Calu3 (cell line): Measurements from ENCODE around the gene DSEL. TPM values are rescaled to one million over a fixed set of nuclear protein-coding genes. Genes with fewer than 3 reads are reported as not detected.

Source experiments
- BruUV-seq: library from RNA; stranded (reverse); fragments of 400-500 nt; replicated peaks from 2 replicates; lab custom pipeline; 2021; lab: Mats Ljungman, UMichigan
- CTCF ChIA-PET: fragments of 300-600 bp; sonication (Branson Sonifier 250); formaldehyde crosslinking; loops from one replicate; lab custom pipeline; 2022; ENCODE audit warnings: antibody characterized with exemption; lab: Charles Lee
- DNase-seq: peaks from one replicate; pipeline ENCODE4 v3.0.0; 2022
- H3K27ac Mint-ChIP-seq: one replicate; pipeline ENCODE4 v1.8.0; 2022; ENCODE audit warnings: mixed read lengths; ENCODE audit not compliant: unreplicated experiment
- H3K27me3 Mint-ChIP-seq: one replicate; pipeline ENCODE4 v1.8.0; 2022; ENCODE audit warnings: mixed read lengths; ENCODE audit not compliant: unreplicated experiment
- H3K36me3 Mint-ChIP-seq: one replicate; pipeline ENCODE4 v1.8.0; 2022; ENCODE audit warnings: mild to moderate bottlenecking, moderate library complexity, mixed read lengths; ENCODE audit not compliant: insufficient read depth, unreplicated experiment
- H3K4me1 Mint-ChIP-seq: one replicate; pipeline ENCODE4 v1.8.0; 2022; ENCODE audit warnings: mild to moderate bottlenecking, low read depth, mixed read lengths; ENCODE audit not compliant: unreplicated experiment
- H3K4me3 Mint-ChIP-seq: one replicate; pipeline ENCODE4 v1.8.0; 2022; ENCODE audit warnings: mild to moderate bottlenecking, low read depth, moderate library complexity, mixed read lengths; ENCODE audit not compliant: unreplicated experiment
- H3K9me3 Mint-ChIP-seq: one replicate; pipeline ENCODE4 v1.8.0; 2022; ENCODE audit warnings: low read depth, mixed read lengths; ENCODE audit not compliant: unreplicated experiment
- intact Hi-C: fragments of 100-400 bp; cut with micrococcal nuclease; formaldehyde crosslinking; loops from one replicate; pipeline ENCODE4 v1.10.0; 2022; ENCODE audit not compliant: unreplicated experiment
- total RNA-seq: library from RNA; stranded (reverse); gene quantifications from 2 replicates; pipeline ENCODE4 v1.2.3, GENCODE V29; 2022
- TF ChIP-seq, protein P1 (sequence below): fragments of 200-600 bp; IDR thresholded peaks from one replicate; pipeline ENCODE4 v1.8.0; 2022; ENCODE audit warnings: antibody characterized with exemption; ENCODE audit not compliant: unreplicated experiment

DSEL gene
- total RNA-seq, 1 experiment from 2014 or later = 28.0 TPM

DNA sequence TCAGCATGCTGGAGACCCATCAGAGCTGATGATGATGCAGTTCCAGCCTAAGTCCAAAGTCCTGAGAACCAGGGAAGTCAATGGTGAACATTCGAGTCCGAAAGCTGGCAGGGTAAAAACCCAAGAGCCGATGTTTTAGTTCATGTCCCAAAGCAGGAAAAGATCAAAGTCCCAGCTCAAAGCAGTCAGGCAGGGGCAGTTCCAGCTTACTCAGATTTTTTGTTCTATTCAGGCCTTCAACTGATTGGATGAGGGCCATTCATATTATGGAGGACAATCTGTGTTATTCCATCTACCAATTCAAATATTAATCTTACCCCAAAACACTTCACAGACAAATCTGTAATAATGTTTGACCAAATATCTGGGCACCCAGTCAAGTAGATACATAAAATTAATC is 38.3 kb downstream of the DSEL start:
- TF ChIP-seq, protein P1, sequence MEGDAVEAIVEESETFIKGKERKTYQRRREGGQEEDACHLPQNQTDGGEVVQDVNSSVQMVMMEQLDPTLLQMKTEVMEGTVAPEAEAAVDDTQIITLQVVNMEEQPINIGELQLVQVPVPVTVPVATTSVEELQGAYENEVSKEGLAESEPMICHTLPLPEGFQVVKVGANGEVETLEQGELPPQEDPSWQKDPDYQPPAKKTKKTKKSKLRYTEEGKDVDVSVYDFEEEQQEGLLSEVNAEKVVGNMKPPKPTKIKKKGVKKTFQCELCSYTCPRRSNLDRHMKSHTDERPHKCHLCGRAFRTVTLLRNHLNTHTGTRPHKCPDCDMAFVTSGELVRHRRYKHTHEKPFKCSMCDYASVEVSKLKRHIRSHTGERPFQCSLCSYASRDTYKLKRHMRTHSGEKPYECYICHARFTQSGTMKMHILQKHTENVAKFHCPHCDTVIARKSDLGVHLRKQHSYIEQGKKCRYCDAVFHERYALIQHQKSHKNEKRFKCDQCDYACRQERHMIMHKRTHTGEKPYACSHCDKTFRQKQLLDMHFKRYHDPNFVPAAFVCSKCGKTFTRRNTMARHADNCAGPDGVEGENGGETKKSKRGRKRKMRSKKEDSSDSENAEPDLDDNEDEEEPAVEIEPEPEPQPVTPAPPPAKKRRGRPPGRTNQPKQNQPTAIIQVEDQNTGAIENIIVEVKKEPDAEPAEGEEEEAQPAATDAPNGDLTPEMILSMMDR = no peak
- BruUV-seq = no TSS peak
- no peaks in the 10 kb centered on the region for H3K9me3 Mint-ChIP-seq
- intact Hi-C loops = no loop called here
- CTCF ChIA-PET = no interaction called here
- H3K36me3 Mint-ChIP-seq = no peaks in the 10 kb centered on the region
- H3K4me3 Mint-ChIP-seq = no peak overlapping the region
- no peak for DNase-seq
- no peaks in the 10 kb centered on the region for H3K27me3 Mint-ChIP-seq
- H3K27ac Mint-ChIP-seq = no peak overlapping the region
- peaks cover 5% of the 10 kb centered on the region for H3K4me1 Mint-ChIP-seq

DNA sequence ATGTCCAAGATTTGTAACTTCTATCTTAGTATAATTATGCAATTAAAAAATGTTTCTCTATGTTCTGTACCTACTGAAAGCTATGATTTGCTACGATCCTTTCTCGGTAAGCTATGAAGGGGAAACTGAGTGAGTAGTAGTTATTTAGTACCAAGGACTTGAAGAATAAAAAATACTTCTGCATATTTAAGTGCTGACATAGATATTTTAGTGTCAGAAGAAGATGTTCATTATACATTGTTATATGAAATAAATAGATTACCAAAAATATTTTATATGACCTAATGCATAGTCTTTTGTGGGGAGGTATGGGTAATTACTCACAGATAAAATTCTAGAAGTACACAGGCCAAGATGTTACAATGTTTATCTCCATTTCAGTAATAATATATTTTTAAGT is 39.0 kb downstream of the DSEL start:
- no peaks in the 10 kb centered on the region for H3K36me3 Mint-ChIP-seq
- TF ChIP-seq, protein P1 = no peak

GRCh38 chr18:67476585-67476984 is 39.9 kb downstream of the DSEL start:
- intact Hi-C loops = no loop called here
- Mint-ChIP-seq H3K9me3 (no peaks in the 10 kb centered on the region), H3K4me3 (no peak overlapping the region), H3K36me3 (no peaks in the 10 kb centered on the region), H3K27me3 (no peaks in the 10 kb centered on the region), H3K4me1 (no peaks in the 10 kb centered on the region), H3K27ac (no peak overlapping the region)
- BruUV-seq = no TSS peak
- no peak for DNase-seq
- CTCF ChIA-PET = no interaction called here
- TF ChIP-seq, protein P1 = no peak

More for the DNA sequence above, 39.0 kb downstream of the DSEL start:
- no peak overlapping the region for H3K4me3 Mint-ChIP-seq
- no peaks in the 10 kb centered on the region for H3K27me3 Mint-ChIP-seq
- no peak overlapping the region for H3K27ac Mint-ChIP-seq
- intact Hi-C loops = no loop called here
- no peak for DNase-seq
- BruUV-seq = no TSS peak
- CTCF ChIA-PET = no interaction called here
- H3K9me3 Mint-ChIP-seq = no peaks in the 10 kb centered on the region
- H3K4me1 Mint-ChIP-seq = no peaks in the 10 kb centered on the region

DNA sequence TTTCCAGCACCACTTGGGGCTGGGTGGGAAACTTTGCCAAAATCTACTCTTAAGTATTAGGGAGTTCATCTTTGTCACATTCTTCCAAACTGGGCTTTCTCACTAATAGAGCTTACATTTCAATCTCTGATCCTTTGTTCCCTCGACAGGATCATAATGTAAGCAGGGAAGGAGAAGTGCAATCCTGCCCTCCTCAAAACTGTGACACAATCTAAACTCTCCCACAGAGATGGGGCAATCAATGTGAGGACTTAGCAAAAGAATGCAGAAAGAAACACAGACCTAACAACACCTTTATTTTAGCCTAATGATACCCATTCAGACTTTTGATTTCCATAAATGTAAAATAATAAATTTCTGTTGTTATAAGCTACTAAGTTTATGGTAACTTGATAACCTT is 40.8 kb downstream of the DSEL start:
- BruUV-seq = no TSS peak
- H3K27ac Mint-ChIP-seq = no peak overlapping the region
- no peaks in the 10 kb centered on the region for H3K9me3 Mint-ChIP-seq
- H3K27me3 Mint-ChIP-seq = no peaks in the 10 kb centered on the region
- CTCF ChIA-PET = no interaction called here
- intact Hi-C loops = no loop called here
- H3K36me3 Mint-ChIP-seq = no peaks in the 10 kb centered on the region
- H3K4me1 Mint-ChIP-seq = no peaks in the 10 kb centered on the region
- TF ChIP-seq, protein P1 = no peak
- H3K4me3 Mint-ChIP-seq = no peak overlapping the region
- no peak for DNase-seq
